ENCODE measurements around the gene IL17RC.

IL17RC gene

DNA sequence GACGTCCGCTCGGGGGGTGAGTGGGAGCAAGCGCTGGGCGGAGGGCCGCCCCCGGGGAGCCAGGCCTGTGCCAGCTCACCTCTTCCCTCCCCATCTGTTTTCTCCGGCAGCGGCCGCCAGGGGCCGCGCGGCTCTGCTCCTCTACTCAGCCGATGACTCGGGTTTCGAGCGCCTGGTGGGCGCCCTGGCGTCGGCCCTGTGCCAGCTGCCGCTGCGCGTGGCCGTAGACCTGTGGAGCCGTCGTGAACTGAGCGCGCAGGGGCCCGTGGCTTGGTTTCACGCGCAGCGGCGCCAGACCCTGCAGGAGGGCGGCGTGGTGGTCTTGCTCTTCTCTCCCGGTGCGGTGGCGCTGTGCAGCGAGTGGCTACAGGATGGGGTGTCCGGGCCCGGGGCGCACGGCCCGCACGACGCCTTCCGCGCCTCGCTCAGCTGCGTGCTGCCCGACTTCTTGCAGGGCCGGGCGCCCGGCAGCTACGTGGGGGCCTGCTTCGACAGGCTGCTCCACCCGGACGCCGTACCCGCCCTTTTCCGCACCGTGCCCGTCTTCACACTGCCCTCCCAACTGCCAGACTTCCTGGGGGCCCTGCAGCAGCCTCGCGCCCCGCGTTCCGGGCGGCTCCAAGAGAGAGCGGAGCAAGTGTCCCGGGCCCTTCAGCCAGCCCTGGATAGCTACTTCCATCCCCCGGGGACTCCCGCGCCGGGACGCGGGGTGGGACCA, 16.1 kb downstream of the IL17RC start:
- Histone ChIP-seq H3K4me1 (ENCODE audit: insufficient read depth, low read length, poor library complexity, severe bottlenecking) (peaks cover 23% of the 10 kb centered on the region), H3K4me2 (ENCODE audit: low read depth, low read length, poor library complexity, severe bottlenecking) (peak overlapping the region; percentile 98), H2AFZ (ENCODE audit: low read length) (peak overlapping the region; percentile 89), H4K20me1 (ENCODE audit: insufficient read depth, low read length, poor library complexity, severe bottlenecking) (peaks cover 7% of the 10 kb centered on the region), H3K36me3 (ENCODE audit: insufficient read depth, low read length) (peaks cover 7% of the 10 kb centered on the region; the same call in 1 of the 2 replicates), H3K9me3 (ENCODE audit: insufficient read depth, low read depth, low read length) (no peaks in the 10 kb centered on the region), H3K4me3 (ENCODE audit: low read length, poor library complexity, severe bottlenecking) (peak overlapping the region; percentile 81), H3K9ac (ENCODE audit: low read depth, low read length, poor library complexity, severe bottlenecking) (peak overlapping the region; percentile 83), H3K79me2 (ENCODE audit: insufficient read depth, low read length) (peaks cover 30% of the 10 kb centered on the region), H3F3A (ENCODE audit: low read depth) (no peaks in the 10 kb centered on the region), H3K27me3 (ENCODE audit: insufficient read depth, low read length, poor library complexity, severe bottlenecking) (no peaks in the 10 kb centered on the region), H3K9me2 (replicated peaks; ENCODE audit: low read depth, low read length) (no peaks in the 10 kb centered on the region)
- TF ChIP-seq CTCF (conservative IDR thresholded peaks at IDR 0.05; ENCODE audit: low read length) (peak; percentile 75), EZH2phosphoT487 (IDR thresholded peaks at IDR 0.05; ENCODE audit: borderline replicate concordance) (no peak)

- Histone ChIP-seq H3K9me3 (ENCODE audit: insufficient read depth, low read depth, low read length) (no peaks in the 10 kb centered on the region), H3K9ac (ENCODE audit: low read depth, low read length, poor library complexity, severe bottlenecking) (peak within 1 kb of the TSS; percentile 83), H3K79me2 (ENCODE audit: insufficient read depth, low read length) (peaks cover 32% of the 10 kb centered on the region), H2AFZ (ENCODE audit: low read length) (peak within 1 kb of the TSS; percentile 89), H3K36me3 (ENCODE audit: insufficient read depth, low read length) (peaks cover 8% of the 10 kb centered on the region; the same call in 1 of the 2 replicates), H3K27me3 (ENCODE audit: insufficient read depth, low read length, poor library complexity, severe bottlenecking) (no peaks in the 10 kb centered on the region), H3K9me2 (replicated peaks; ENCODE audit: low read depth, low read length) (no peaks in the 10 kb centered on the region), H4K20me1 (ENCODE audit: insufficient read depth, low read length, poor library complexity, severe bottlenecking) (peaks cover 7% of the 10 kb centered on the region), H3K4me2 (ENCODE audit: low read depth, low read length, poor library complexity, severe bottlenecking) (peak within 1 kb of the TSS; percentile 98), H3K4me3 (ENCODE audit: low read length, poor library complexity, severe bottlenecking) (peak within 1 kb of the TSS; percentile 81), H3F3A (ENCODE audit: low read depth) (no peaks in the 10 kb centered on the region), H3K4me1 (ENCODE audit: insufficient read depth, low read length, poor library complexity, severe bottlenecking) (peaks cover 23% of the 10 kb centered on the region)
- TF ChIP-seq EZH2phosphoT487 (IDR thresholded peaks at IDR 0.05; ENCODE audit: borderline replicate concordance) (no peak), CTCF (conservative IDR thresholded peaks at IDR 0.05; ENCODE audit: low read length) (no peak)
Observed at GRCh38 chr3:9933561-9934234, 16.8 kb downstream of the IL17RC start, which contains the start of gene CRELD1. Gene CRELD1, plus strand, starts transcription at chr3:9933834. Its CDS starts 605 bp downstream, at chr3:9934439.

DNA sequence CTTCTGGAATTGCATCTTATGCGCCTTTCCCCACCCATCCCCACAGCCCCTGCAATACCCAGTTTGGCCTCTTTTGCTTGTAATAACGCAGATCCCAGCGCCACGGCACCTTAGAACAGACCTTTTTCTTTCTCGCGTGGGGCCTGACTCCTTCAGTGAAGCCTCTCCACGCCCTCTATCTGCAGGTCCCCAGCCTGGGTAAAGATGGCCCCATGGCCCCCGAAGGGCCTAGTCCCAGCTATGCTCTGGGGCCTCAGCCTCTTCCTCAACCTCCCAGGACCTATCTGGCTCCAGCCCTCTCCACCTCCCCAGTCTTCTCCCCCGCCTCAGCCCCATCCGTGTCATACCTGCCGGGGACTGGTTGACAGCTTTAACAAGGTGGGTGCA, 17.3 kb downstream of the IL17RC start:
- H3K9ac ChIP-seq (ENCODE audit: low read depth, low read length, poor library complexity, severe bottlenecking) = peak overlapping the region; percentile 83
- H3K27me3 ChIP-seq (ENCODE audit: insufficient read depth, low read length, poor library complexity, severe bottlenecking) = no peaks in the 10 kb centered on the region
- H3K79me2 ChIP-seq (ENCODE audit: insufficient read depth, low read length) = peaks cover 32% of the 10 kb centered on the region
- H3K4me2 ChIP-seq (ENCODE audit: low read depth, low read length, poor library complexity, severe bottlenecking) = peak overlapping the region; percentile 98
- TF ChIP-seq CTCF (conservative IDR thresholded peaks at IDR 0.05; ENCODE audit: low read length) (peak; percentile 47), EZH2phosphoT487 (IDR thresholded peaks at IDR 0.05; ENCODE audit: borderline replicate concordance) (no peak)
- H4K20me1 ChIP-seq (ENCODE audit: insufficient read depth, low read length, poor library complexity, severe bottlenecking) = peaks cover 7% of the 10 kb centered on the region
- H2AFZ ChIP-seq (ENCODE audit: low read length) = peak overlapping the region; percentile 89
- H3K9me3 ChIP-seq (ENCODE audit: insufficient read depth, low read depth, low read length) = no peaks in the 10 kb centered on the region
- H3K9me2 ChIP-seq (replicated peaks; ENCODE audit: low read depth, low read length) = no peaks in the 10 kb centered on the region
- H3K4me3 ChIP-seq (ENCODE audit: low read length, poor library complexity, severe bottlenecking) = peak overlapping the region; percentile 81
- no peaks in the 10 kb centered on the region for H3F3A ChIP-seq (ENCODE audit: low read depth)
- H3K4me1 ChIP-seq (ENCODE audit: insufficient read depth, low read length, poor library complexity, severe bottlenecking) = peaks cover 23% of the 10 kb centered on the region
- H3K36me3 ChIP-seq (ENCODE audit: insufficient read depth, low read length) = peaks cover 8% of the 10 kb centered on the region; the same call in 1 of the 2 replicates

All from Loucy (cell line).